ENCODE data around the gene MAPK1. TPM values are rescaled to one million over a fixed set of nuclear protein-coding genes. Genes with fewer than 3 reads are reported as not detected.

Gene MAPK1
- total RNA-seq, 1 experiment from 2014 or later = 122 TPM

- no peaks in the 10 kb centered on the region for H3K4me1 ChIP-seq (ENCODE audit: control insufficient read depth, insufficient read depth, low read length)
- in situ Hi-C loops (cut with HindIII; ENCODE audit: low pct_unique_long_range_greater_than_20kb, low sequenced_read_pairs) (no loop called here), intact Hi-C loops (cut with micrococcal nuclease; ENCODE audit: unreplicated experiment) (no loop called here)
- H3K27me3 ChIP-seq (ENCODE audit: control insufficient read depth, insufficient read depth, low read length) = no peaks in the 10 kb centered on the region
- H3K4me3 ChIP-seq (ENCODE audit: low read depth in 2 of 2, low read length in 2 of 2) = no peak overlapping the region
- DNase-seq (ENCODE audit: low read depth, low spot score) (no peak), ATAC-seq (no peak)
- ChIA-PET CTCF (no interaction called here), POLR2A (no interaction called here)
- TF ChIP-seq REST (IDR thresholded peaks at IDR 0.05; ENCODE audit: insufficient read depth in 1 of 2, low read depth in 2 of 2, low read length in 1 of 2) (no peak), POLR2AphosphoS5 (IDR thresholded peaks at IDR 0.05; ENCODE audit: low read depth, low read length) (no peak), TCF7L2 (IDR thresholded peaks at IDR 0.05; ENCODE audit: low read depth, low read length) (no peak), SIN3A (IDR thresholded peaks at IDR 0.05; ENCODE audit: borderline replicate concordance, insufficient read depth, low read depth, low read length) (no peak), CTCF (IDR thresholded peaks at IDR 0.05) (no peak)
- no peaks in the 10 kb centered on the region for H3K9me3 ChIP-seq (ENCODE audit: control insufficient read depth, insufficient read depth, low read depth, low read length)
- H3K36me3 ChIP-seq (ENCODE audit: control insufficient read depth, insufficient read depth, low read length) = no peaks in the 10 kb centered on the region
- no TSS peak for BruUV-seq (replicated peaks)
- H3K27ac ChIP-seq (ENCODE audit: low read length) = no peak overlapping the region
These were observed 112.9 kb downstream of the MAPK1 start for GRCh38 chr22:21754523-21754922.

- DNase-seq (ENCODE audit: low read depth, low spot score) (no peak), ATAC-seq (no peak)
- Histone ChIP-seq H3K27ac (ENCODE audit: low read length) (no peak overlapping the region), H3K4me1 (ENCODE audit: control insufficient read depth, insufficient read depth, low read length) (no peaks in the 10 kb centered on the region), H3K4me3 (ENCODE audit: low read depth in 2 of 2, low read length in 2 of 2) (no peak overlapping the region), H3K36me3 (ENCODE audit: control insufficient read depth, insufficient read depth, low read length) (no peaks in the 10 kb centered on the region), H3K27me3 (ENCODE audit: control insufficient read depth, insufficient read depth, low read length) (no peaks in the 10 kb centered on the region), H3K9me3 (ENCODE audit: control insufficient read depth, insufficient read depth, low read depth, low read length) (no peaks in the 10 kb centered on the region)
- ChIA-PET POLR2A (no interaction called here), CTCF (no interaction called here)
- intact Hi-C loops (cut with micrococcal nuclease; ENCODE audit: unreplicated experiment) = no loop called here
- TF ChIP-seq REST (IDR thresholded peaks at IDR 0.05; ENCODE audit: insufficient read depth in 1 of 2, low read depth in 2 of 2, low read length in 1 of 2) = no peak
- no peak for TF ChIP-seq SIN3A (IDR thresholded peaks at IDR 0.05; ENCODE audit: borderline replicate concordance, insufficient read depth, low read depth, low read length)
- TF ChIP-seq POLR2AphosphoS5 (IDR thresholded peaks at IDR 0.05; ENCODE audit: low read depth, low read length) = no peak
- no peak for TF ChIP-seq CTCF (IDR thresholded peaks at IDR 0.05)
- no peak for TF ChIP-seq TCF7L2 (IDR thresholded peaks at IDR 0.05; ENCODE audit: low read depth, low read length)
- in situ Hi-C loops (cut with HindIII; ENCODE audit: low pct_unique_long_range_greater_than_20kb, low sequenced_read_pairs) = no loop called here
- no TSS peak for BruUV-seq (replicated peaks)
These were observed 113.9 kb downstream of the MAPK1 start for GRCh38 chr22:21753374-21754111.
